Suprapubic skin (tissue), 4 donors: Measurements from ENCODE around the gene NSUN2.

Experiments
- CTCF ChIP-seq, 2 donors: fragments of 200-600 bp in 1 of 2; fragments of 450-650 bp in 1 of 2; sonication (generic) in 1 of 2; IDR thresholded peaks; one replicate each; pipeline ENCODE4 v1.5.1; 2016 to 2019; ENCODE audit warnings: antibody characterized with exemption in 2 of 2, mild to moderate bottlenecking in 1 of 2, moderate library complexity in 1 of 2
- POLR2A ChIP-seq, 2 donors: fragments of 450-650 bp; IDR thresholded peaks; one replicate each; pipeline ENCODE4 v1.6.1; 2017; ENCODE audit warnings: antibody characterized with exemption in 2 of 2, mild to moderate bottlenecking in 2 of 2, moderate library complexity in 2 of 2
- POLR2AphosphoS5 ChIP-seq, 3 donors: sonication (generic); formaldehyde crosslinking; IDR thresholded peaks; one replicate each; pipeline ENCODE4 v1.6.1; 2017; ENCODE audit warnings: antibody characterized with exemption in 3 of 3

DNA sequence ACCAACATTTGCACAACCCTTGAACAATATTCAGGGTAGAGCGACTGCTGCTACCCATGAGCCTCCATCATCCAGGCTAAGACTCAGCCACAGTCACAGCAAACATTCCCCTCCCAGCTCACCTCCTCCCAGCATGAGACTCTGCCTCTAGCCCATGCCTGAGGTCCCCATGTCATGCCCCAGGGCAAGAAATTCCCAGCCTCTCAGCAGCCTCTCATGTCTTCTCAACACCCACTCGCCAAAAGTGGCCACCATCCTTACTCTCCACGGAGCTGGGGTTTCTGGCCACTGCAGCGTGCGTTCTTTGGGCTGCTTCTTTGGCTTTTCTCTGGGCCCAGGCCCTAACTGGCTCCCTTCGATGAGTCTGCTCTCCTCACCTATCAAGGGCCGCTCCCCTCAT, 82.2 kb downstream of the NSUN2 start:
- TF ChIP-seq CTCF (IDR thresholded peaks at IDR 0.05) = no peak
- no peak for TF ChIP-seq POLR2A (IDR thresholded peaks at IDR 0.05)
- no peak for TF ChIP-seq POLR2AphosphoS5 (IDR thresholded peaks at IDR 0.05)
